HG03439 (cell line): ENCODE measurements around the gene PLD2.
"Not testable (repeated sequence)": the region's sequence is repeated elsewhere in the genome, so short reads cannot be mapped to it uniquely, and the experiment has no call there.

Experiments used
- ATAC-seq: cut with Tn5 transposase; IDR thresholded peaks from one replicate; pipeline ENCODE4 v1.9.1; 2021; ENCODE audit warnings: mild to moderate bottlenecking, moderate library complexity; ENCODE audit not compliant: unreplicated experiment

PLD2 gene

DNA sequence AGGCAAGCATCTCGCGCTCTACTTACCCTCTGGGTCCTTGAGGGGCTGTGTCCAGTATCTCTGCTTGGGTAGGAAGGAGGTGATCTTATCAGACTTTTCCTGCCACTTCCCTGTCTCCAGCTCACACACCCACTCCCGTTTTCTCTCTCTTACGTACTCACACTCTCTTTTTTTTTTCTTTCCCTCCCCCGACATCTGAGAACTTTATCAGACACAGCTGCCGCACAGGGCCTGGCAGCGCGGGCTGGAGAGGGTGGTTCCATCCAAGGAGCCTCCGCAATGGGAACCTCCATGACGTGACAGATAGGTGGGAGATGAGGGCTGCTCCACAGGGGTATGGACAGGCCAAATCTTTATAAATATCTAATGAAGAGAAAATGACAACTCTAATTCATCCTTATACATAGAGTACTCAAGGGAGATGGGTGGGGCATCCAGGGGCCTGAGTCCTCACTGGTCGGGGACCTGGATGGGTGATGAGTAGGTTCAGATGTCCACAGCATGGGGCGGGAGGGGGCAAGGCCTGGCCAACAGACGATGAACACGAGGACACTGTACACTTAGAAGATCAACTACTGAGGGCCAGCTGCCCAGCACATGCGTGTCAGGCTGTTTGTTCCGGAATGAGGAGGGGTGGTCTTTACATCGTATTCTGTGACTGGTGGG lies 49.5 kb downstream of the PLD2 start:
- no peak for ATAC-seq

DNA sequence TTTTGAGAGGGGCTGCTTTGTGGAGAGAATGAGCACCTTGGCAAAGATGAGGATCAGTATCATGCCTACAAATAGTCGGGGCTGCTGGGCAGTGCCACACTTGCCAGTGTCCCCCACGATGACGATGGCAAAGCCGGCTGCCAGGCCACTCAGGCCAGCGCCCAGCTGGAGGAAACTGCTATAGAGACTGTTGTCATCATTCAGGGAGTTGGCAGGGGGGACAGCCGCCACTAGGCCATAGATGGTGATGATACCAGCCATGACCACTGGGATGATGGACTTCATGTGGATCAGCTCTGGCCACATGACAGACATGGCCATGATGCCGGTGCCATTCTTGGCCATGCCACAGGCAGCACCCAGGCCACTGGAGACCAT lies 50.0 kb downstream of the PLD2 start:
- no peak for ATAC-seq

- not testable (repeated sequence) for ATAC-seq
These were observed 50.4 kb downstream of the PLD2 start for GRCh38 chr17:4857347-4857746.

GRCh38 chr17:4858068-4858881 lies 51.3 kb downstream of the PLD2 start:
- no peak for ATAC-seq

- ATAC-seq: no peak
These were observed 51.9 kb downstream of the PLD2 start for GRCh38 chr17:4858882-4859260.

- ATAC-seq: no peak
These were observed 53.1 kb downstream of the PLD2 start for GRCh38 chr17:4859816-4860625.

DNA sequence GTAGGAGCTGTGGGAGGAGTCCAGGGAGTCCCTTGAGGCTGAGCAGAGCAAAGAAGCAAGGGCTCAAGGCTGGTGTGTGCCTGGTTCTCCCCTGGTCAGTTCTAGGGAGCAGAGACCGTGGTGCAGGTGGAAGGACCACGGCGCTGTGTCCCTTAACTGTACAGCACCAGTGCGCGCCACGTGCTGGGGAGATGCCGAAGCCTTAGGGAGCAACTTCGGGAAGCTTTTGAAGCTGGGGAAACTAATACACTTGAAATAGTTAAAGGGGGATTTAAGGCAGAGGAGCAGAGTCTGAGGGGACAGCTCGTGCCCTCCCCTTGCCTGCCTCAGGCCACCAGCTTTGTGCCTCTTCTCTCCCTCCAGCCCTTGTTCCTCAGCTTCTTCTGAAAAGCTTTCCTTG lies 53.7 kb downstream of the PLD2 start:
- no peak for ATAC-seq

DNA sequence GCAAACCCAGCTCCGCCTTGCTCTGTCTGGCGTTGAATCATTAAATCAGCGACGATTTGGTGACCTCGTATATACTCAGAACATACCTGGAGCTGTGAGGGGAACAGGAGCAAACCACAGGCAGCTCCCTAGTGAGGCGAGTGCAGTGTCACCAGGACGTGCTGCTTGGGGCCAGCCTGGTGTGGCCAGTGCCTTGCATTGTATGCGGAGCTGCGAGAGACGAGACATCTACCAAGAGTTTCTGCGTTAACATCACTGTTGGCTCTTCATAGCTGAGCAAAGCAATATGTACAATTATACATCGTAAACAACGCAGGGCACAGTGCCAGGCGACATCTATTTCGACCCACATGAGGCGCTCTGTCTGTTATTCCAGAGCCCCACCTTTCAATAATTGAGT lies 54.1 kb downstream of the PLD2 start:
- ATAC-seq: no peak

GRCh38 chr17:4862720-4863119 lies 55.8 kb downstream of the PLD2 start:
- no peak for ATAC-seq

DNA sequence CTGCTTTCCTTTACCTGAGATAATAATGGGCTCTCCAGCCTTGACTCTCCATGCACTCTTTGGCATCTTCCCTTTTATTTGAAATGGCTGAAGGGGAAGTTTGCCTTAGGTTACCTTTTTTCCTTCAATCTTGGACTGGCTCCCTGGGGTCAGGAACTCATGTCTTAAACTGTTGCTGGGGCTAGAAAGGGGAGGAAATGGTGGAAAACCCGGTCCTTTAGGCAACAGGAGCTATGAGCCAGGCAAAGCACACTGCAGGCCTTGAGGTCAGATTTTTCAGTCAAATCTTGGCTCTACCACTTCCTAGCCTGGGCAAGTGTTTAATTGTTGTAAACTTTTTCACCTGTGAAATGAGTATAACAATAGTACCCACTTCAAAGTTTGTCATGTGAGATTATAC lies 56.4 kb downstream of the PLD2 start:
- no peak for ATAC-seq

DNA sequence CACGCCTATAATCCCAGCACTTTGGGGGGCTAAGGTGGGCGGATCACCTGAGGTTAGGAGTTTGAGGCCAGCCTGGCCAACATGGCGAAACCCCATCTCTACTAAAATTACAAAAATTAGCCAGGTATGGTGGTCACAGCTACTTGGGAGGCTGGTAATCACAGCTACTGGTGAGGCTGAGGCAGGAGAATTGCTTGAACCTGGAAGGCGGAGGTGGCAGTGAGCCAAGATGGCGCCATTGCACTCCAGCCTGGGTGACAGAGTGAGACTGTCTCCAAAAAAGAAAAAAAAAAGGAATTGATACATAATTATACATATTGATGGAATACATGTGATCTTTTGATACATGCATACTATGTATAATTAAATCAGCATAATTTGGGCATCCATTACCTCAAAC lies 60.6 kb downstream of the PLD2 start:
- ATAC-seq: not testable (repeated sequence)

DNA sequence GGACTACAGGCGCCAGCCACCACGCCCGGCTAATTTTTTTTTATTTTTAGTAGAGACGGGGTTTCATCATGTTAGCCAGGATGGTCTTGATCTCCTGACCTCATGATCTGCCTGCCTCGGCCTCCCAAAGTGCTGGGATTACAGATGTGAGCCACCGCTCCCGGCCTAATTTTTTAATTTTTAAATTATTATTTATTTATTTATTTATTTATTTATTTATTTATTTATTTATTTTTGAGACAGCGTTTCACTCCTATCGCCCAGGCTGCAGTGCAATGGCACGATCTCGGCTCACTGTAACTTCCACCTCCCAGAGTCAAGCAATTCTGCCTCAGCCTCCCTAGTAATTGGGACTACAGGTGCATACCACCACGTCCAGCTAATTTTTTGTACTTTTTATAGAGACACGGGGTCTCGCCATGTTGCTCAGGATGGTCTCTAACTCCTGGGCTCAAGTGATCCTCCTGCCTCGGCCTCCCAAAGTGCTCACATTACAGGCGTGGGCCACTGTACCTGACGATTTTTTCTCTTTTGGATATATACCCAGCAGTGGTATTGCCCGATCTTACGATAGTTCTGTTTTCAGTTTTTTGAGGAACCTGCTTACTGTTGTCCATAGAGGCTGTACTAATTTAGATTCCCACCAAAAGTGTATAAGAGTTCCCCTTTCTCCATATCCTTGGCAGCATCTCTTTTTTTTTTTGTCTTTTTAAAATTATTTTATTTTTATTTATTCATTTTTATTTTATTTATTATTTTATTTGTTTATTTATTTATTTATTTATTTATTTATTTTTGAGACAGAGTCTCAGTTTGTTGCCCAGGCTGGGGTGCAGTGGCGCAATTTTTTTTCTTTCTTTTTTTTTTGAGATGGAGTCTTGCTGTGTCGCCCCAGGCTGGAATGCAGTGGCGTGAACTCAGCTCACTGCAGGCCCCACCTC lies 62.4 kb downstream of the PLD2 start:
- ATAC-seq: not testable (repeated sequence)

DNA sequence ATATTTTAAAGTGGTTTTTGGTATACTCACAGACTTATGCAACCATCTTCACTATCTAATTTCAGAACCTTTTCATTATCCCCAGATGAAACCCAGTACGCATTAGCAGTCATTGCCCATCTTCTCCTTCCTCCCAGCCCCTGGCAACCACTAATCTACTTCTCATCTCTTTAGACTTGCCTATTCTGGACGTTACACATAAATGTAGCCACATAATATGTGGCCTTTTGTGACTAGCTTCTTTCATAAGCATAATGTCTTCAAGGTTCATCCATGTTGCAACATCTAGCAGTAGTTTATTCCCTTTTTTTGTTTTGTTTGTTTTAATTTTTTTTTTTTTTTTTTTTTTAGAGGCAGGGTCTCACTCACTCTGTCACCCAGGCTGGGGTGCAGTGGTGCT lies 63.9 kb downstream of the PLD2 start:
- ATAC-seq: no peak

DNA sequence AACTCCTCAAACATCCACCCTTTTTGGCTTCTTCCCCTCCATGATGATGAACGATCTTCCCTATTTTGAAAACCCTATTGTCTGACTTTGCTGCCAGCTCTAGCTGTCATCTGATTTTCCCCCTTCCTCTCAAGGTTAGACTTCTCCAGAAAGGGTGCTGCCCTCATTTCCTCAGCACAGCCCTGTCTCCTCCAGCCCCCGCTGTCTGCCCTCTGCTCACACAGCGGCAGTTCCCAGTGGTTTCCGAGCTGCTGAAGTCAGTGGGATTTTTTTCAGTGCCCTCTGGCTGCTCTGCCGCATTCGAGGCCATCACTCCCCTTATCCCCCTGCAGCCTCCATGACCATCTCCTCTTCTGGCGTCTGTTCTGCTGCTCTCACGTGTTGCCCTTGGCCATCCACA lies 65.8 kb downstream of the PLD2 start:
- no peak for ATAC-seq
